Measurements from ENCODE around the gene EPO.
A peak's percentile ranks its signal among the peaks of the same experiment; 100 is the strongest.
"Not testable (repeated sequence)": the region's sequence is repeated elsewhere in the genome, so short reads cannot be mapped to it uniquely, and the experiment has no call there.

Gene EPO

GRCh38 chr7:100683659-100684533 is 36.4 kb upstream of the EPO start:
- DNase-seq = no peak

- no peak for DNase-seq
Observed at GRCh38 chr7:100684534-100685042, 35.7 kb upstream of the EPO start.

DNA sequence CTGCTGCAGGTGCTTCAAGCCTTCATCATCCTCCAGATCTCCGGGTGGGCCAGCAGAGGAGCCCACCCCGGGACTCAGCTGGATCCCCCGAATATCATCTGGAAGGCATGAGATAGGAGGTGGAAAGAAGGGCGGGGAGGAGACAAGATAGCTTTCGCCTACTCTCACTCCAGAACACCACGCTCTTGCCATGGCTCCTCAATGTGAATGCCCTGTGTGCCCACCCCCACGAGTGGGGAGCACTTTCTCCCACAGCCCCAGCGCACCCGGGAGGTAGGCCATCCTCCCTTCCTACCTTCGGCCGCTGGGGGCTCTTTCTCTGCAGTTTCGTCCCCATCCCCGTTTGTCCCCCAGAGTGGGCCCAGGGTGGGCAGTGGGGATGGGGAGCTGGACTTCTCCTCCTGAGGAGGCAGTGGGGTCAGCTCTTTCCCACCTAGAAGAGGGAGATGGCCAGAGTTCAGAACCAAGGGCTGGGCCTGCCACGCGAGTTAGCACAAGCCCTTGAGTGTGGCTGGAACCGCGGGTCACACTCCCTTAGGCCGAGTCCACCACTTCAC is 35.1 kb upstream of the EPO start:
- no peak for DNase-seq

GRCh38 chr7:100685631-100686145 is 34.6 kb upstream of the EPO start:
- no peak for DNase-seq

- DNase-seq = no peak
Observed at GRCh38 chr7:100686201-100686821, 34.0 kb upstream of the EPO start.

- no peak for DNase-seq
Observed at GRCh38 chr7:100686822-100687211, 33.5 kb upstream of the EPO start.

- DNase-seq = no peak
Observed at GRCh38 chr7:100687261-100687660, 33.0 kb upstream of the EPO start.

DNA sequence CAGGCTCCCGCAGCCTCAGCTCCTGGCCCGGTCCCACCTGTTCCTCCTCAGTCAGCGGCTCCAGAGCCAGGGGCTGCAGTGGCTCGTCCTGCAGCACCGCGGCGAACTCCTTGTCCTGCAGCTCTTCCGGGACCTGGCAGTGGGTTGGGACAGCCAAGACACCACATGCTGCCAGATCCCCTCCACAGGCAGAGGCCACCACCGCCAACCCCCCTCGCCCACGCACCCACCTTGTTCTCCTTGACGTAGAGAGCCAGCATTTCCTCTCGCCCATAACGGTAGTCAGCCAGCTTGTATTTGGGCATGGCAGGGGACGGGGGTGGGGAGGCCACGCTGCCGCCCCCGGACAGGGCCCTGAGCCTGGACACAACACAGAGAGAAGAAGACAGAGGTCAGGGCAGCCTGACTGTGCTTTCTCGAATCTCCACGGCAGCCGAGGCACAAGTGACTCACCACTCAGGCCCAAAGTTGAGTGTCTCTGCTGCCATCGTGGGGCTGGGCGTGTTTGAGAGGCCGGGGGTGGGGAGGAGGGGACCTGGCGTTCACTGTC is 32.4 kb upstream of the EPO start:
- no peak for DNase-seq

GRCh38 chr7:100688326-100688860 is 31.9 kb upstream of the EPO start:
- no peak for DNase-seq

GRCh38 chr7:100689230-100690135 is 30.8 kb upstream of the EPO start:
- DNase-seq = no peak

DNA sequence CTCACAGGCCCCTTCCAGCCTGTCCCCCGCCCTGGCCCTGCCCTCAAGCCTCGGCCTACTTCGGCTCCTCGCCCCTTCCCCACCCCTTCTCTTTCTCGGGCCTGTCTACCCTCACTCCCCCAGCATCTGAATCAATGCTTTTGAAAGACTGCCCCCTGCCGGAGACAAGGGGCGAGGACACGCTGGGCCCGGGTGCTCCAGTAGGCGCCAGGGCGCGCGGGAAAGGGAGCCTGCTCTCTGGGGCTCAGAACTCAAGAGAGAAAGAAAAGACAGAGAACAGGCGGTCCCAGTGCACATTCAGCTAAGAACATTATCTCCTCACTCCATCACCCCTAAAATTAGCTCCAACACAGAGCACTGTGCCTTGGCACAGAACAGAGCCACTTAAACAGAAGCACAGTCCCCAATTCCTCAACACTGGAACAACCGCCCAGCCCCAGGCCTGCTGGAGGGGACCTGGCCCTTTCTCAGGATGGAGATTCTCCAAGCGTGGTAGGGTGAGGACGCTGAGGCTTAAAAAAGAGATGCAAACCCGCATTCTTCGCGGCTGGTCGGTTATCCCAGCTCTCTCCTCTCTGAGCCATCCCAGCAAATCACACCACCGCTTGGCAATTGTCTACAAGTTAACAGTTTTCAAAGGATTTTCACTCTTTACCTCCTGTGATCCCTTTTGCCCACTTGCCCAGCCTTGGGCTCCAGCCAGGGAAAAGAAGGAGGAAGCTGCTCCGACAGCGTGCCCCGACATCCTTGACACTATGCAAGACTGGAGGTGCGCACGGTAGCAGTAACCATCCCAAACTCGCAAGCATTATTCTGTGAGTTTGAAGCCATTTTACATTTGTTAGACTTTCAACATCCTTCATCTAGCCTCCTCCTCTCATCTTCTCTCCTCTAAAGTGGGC is 28.3 kb upstream of the EPO start:
- DNase-seq = peak; percentile 54

- no peak for DNase-seq
Observed at GRCh38 chr7:100692578-100692961, 27.7 kb upstream of the EPO start.

DNA sequence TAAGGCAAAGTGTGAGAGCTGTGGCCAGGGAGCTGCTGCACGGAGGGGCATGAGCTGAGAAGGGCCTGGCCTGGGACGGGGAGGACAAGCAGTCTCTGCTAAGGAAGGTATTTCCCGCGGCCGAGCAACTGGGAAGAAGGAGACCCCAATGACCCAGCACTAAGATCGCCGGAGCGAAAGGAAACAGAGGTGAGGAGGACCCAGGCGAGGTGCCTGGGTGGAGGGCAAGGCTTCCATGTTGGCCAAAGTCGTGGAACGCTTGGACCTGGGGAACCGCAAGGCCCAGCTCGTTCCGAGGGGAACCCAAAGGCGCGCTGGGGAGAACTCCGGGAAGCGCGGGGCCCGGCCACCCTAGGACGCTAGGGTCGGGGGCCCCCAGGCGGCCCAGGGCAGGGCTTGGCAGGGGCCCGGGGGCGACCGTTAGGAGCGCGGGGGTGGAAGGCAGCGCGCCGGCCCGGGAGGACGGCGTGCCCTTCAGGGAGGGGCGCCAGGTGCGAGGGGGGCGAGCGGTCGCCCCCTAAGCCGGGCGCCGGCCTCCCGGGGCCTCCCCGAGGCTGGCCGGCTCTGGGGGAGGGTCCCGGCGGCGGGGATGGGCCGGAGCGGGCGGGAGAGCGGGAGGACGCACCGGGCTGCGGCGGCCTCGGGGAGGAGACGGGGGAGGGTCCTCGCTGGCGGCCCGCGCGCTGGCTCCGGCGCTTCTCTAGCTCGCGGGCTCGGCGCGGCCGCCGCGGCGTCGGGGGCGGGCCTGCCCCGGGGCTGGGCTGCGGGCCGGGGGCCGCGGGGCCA is 26.8 kb upstream of the EPO start:
- DNase-seq = no peak

DNA sequence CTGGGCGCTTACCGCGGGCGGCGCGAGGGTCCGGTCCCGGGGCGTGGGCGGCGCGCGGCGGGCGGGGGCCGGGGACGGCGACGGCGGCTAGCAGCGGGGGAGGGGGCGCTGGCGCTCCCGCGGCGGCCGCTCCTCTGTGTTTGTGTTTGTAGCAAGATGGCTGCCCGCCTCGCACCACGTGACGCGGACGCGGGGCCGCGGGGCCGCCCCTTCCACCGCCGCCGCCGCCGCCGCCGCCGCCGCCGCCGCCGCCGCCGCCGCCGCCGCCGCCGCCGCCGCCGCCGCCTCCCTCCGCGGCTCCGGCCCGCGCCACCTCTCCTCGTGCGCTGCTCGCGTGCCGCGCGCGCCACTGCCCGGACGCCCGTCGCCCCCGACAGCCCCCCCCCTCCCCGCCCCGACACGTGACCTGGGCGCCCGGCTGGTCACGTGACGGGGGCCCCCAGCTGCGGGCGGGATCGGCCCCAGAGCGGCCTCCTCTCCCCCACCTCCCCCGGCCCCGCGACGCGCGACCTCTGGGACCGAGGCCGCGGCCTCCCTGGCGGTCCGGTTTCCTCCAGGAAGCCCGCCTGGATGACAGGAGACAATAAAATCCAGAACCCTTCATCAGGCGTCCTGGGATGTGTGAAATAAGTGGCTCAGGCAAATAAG is 26.0 kb upstream of the EPO start, which contains the start of gene GIGYF1:
Gene GIGYF1, minus strand, starts transcription at position 153 of the 648 bp plus-strand sequence. CDS start 6,012 bp downstream, outside the sequence.
- DNase-seq = no peak

GRCh38 chr7:100696123-100696521 is 24.1 kb upstream of the EPO start:
- DNase-seq = no peak

DNA sequence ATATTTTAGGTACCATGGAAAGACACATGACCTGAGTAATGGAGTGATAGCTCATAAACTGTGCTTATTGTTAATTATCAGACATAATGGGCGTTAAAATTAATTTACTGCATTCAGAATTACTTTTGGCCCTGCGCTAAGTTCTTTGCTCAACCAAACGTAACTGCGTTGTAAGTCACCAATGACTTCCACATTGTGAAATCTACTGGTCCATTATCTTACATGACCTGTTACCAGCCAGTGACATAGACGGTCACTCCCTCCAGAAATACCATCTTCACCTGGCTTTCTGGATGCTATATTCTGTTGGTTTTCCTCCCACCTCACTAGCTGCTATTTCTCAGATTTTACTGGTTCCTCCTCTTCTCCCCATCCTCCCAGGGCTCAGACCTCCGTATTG is 21.2 kb upstream of the EPO start:
- DNase-seq = no peak

DNA sequence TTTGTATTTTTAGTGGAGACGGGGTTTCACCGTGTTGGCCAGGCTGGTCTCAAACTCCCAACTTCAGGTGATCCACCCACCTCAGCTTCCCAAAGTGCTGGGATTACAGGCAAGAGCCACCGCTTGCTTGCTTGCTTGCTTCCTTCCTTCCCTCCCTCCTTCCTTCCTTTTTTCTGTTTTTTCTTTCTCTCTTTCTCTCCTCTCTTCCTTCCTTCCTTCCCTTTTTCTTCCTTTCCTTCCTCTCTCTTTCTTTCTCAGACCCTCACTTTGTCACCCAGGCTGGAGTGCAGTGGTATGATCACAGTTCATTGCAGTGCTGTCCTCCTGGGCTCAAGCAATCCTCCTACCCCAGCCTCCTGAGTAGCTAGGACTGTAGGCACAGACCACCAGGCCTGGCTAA is 19.2 kb upstream of the EPO start:
- not testable (repeated sequence) for DNase-seq

- DNase-seq = no peak
Observed at GRCh38 chr7:100705320-100705752, 14.9 kb upstream of the EPO start.
